Astrocyte of the spinal cord (primary cell): Measurements from ENCODE around the gene KRTAP5-6.
"Not testable (repeated sequence)": the region's sequence is repeated elsewhere in the genome, so short reads cannot be mapped to it uniquely, and the experiment has no call there.

ENCODE experiments used
- DNase-seq: peaks from one replicate; pipeline ENCODE4 v3.0.0; 2011; ENCODE audit warnings: low read depth, low spot score
- H3K4me3 ChIP-seq: 2 replicates; pipeline ENCODE4 v1.5.1; 2011; ENCODE audit warnings: low read depth, mild to moderate bottlenecking, low read length, moderate library complexity
- in situ Hi-C: cut with HindIII; loops from 2 replicates; pipeline ENCODE4 v1.10.0; 2017; ENCODE audit warnings: low sequenced_read_pairs
- TF ChIP-seq, protein P1 (sequence below): IDR thresholded peaks from 2 replicates; pipeline ENCODE4 v1.5.1; 2012; ENCODE audit warnings: low read depth, mild to moderate bottlenecking, low read length, inconsistent platforms

KRTAP5-6 gene

DNA sequence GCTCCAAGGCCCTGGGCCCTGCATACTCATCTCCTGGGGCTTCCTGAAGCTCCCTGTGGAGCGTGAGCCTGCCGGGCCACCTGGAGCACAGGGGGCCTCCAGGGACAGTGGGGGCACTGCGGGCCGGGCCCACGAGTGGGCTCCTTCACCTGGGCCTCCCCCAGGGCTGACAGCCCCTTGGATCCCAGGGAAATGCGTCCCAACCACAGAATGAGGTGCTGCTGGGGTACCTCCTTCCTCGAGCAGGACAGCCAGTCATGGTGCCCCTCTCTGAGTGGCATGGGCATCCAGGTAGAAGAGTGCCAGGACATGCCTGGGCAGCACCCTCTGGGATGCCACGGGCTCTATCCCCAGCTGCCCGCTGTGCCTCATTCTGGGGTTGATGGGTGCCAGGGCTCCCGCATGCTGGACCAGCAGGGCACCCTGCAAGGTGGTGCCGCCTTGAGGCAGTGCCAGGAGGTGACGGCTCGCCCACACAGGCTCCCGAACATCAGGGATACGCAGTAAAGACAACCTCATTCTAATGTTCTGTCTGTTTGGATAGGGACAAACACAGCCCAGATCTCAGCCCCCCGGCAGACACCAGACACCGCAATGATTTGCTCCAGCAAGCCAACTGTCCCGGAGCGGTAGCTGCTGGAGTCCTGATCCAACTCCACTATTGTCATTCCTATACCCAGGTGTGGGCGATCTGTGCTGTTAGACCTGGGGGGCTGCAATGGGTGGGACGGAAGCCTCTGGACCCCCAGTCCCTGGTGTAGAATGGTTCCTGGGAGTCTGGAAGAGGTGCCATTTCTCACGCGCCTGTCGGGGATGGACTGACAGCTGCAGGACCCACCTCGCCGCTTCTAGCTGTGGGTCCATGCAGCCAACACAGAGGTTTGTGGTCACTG is 41.6 kb upstream of the KRTAP5-6 start:
- H3K4me3 ChIP-seq = no peak overlapping the region
- in situ Hi-C loops = no loop called here
- no peak for DNase-seq
- TF ChIP-seq, protein P1, sequence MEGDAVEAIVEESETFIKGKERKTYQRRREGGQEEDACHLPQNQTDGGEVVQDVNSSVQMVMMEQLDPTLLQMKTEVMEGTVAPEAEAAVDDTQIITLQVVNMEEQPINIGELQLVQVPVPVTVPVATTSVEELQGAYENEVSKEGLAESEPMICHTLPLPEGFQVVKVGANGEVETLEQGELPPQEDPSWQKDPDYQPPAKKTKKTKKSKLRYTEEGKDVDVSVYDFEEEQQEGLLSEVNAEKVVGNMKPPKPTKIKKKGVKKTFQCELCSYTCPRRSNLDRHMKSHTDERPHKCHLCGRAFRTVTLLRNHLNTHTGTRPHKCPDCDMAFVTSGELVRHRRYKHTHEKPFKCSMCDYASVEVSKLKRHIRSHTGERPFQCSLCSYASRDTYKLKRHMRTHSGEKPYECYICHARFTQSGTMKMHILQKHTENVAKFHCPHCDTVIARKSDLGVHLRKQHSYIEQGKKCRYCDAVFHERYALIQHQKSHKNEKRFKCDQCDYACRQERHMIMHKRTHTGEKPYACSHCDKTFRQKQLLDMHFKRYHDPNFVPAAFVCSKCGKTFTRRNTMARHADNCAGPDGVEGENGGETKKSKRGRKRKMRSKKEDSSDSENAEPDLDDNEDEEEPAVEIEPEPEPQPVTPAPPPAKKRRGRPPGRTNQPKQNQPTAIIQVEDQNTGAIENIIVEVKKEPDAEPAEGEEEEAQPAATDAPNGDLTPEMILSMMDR = no peak

DNA sequence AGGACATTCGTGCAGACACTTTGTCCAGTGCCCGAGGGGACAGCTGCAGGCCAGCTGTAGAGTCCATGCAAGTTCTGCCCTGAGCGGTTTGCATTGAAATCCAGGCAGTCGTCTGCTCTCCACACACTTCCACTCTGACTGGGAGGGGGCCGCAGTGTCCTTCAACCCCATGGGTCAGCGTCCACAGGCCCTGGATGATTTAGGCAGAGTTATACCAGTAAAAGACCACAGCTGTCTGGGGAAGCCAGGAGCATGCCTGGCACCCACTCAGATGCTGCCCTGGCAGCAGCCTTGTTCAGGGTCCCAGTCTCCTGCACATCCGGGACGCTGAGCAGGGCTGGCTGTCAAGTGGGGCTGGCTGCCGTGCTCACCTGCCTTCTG is 40.9 kb upstream of the KRTAP5-6 start:
- in situ Hi-C loops = no loop called here
- no peak for DNase-seq
- TF ChIP-seq, protein P1 = no peak
- H3K4me3 ChIP-seq = no peak overlapping the region

DNA sequence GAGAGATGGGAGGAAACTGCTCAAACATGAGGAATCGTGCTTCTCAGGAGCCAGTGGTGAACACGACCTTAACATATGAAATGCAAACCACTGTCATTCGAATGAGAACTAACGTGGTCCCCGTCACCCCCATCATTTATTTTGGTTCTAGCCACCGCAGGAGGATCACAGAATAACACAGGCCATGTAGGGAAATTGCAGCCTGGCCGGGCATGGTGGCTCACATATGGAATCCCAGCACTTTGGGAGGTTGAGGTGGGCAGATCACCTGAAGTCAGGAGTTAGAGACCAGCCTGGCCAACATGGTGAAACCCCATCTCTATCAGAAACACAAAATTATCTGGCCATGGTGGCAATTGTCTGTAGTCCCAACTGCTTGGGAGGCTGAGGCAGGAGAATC is 40.3 kb upstream of the KRTAP5-6 start:
- in situ Hi-C loops = no loop called here
- TF ChIP-seq, protein P1 = no peak
- no peak for DNase-seq

DNA sequence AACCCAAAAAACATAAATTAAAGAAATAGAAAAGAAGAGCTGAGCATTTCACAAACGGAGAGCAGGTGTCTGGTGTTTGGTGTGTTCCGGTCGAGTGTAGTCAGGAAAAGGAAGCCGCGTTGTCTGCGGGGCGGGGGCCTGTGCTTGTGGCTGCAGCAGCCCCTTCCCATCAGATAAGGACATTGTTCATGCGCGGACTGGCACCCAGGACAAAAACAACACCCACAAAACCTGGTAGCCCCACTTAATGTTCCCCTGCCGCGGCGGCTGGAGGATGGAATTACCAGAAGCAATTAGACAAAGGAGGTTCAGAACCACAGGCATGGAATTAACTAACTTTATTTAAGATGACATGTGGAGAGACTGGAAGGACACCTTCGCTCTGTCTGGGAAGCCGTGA is 37.5 kb upstream of the KRTAP5-6 start:
- no peak overlapping the region for H3K4me3 ChIP-seq
- no peak for DNase-seq
- in situ Hi-C loops = no loop called here
- TF ChIP-seq, protein P1 = no peak

More for the DNA sequence above, 40.3 kb upstream of the KRTAP5-6 start:
- no peak overlapping the region for H3K4me3 ChIP-seq

DNA sequence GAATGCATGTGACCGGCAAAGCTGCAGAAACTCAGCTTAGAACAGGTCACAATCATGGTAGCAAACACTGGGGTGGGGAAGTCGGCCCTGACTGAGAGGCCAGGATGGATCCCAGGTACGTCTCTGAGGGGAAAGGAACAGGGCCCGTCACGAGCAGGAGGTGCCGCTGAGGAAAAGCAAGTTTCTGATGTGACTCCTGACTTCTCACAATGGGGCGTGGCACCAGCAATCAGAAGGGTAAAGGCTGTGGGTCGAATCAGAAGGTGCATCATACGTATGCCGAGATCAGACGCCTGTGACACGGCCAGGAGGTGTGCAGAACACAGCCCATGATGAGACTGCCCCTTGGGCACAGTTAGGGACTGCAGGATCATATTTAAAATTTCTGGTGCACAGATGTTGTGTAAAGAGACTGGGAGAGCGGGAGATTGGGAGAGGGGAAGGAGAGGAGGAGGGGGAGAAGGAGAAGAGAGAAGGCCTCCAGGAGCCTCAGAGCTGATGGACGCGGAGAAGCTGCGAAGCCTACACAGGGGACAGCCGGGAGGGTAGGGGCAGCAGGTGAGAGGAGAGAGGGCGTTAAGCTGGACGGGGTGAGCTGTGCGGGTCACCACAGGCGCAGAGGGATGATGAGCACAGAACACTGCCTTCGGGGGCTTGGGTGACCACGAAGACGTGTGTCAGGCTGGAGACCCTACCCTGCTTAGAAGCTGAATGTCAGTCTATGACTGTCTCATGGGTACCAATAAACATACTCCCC is 36.7 kb upstream of the KRTAP5-6 start:
- no peak for DNase-seq
- in situ Hi-C loops = no loop called here
- TF ChIP-seq, protein P1 = no peak
- no peak overlapping the region for H3K4me3 ChIP-seq

DNA sequence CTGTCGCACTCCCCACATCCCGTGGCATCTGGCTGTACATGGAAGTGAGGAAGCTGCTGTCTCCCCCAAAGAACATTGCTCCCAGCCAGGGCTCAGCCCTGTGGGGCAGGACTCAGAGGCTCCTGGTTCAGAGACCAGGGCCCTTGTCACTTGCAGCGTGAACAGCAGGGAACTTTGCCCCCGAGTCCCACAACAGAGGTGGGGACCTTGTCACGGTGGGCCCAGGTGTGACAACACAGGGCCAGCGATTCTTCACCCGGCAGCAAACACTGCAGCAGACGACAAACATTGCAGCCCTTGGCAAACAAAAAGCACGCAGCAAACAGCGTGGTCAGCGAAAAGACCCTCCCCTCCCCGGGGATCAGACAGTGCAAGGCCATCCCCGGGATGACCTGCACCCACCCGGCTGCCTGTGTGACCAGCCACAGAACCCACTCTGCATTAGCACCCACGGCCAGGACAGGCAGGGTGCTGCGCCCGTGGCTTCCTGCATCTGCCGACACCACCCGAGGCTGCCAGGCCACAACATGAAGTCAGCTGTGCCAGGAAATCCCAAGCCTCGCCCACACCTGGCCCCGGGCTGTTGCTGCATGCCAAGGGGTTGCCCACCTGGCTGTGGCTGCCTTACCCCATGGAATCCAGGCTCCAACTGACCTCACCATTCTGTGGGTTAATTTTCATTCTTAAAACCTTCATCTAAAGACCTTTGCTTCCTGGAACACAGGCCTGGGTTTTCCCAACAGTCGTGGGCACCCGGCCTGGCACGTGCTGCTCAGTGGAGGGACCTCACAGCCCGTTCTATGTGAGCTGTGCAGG is 35.3 kb upstream of the KRTAP5-6 start:
- DNase-seq, H3K4me3 ChIP-seq, in situ Hi-C loops: not testable (repeated sequence)

DNA sequence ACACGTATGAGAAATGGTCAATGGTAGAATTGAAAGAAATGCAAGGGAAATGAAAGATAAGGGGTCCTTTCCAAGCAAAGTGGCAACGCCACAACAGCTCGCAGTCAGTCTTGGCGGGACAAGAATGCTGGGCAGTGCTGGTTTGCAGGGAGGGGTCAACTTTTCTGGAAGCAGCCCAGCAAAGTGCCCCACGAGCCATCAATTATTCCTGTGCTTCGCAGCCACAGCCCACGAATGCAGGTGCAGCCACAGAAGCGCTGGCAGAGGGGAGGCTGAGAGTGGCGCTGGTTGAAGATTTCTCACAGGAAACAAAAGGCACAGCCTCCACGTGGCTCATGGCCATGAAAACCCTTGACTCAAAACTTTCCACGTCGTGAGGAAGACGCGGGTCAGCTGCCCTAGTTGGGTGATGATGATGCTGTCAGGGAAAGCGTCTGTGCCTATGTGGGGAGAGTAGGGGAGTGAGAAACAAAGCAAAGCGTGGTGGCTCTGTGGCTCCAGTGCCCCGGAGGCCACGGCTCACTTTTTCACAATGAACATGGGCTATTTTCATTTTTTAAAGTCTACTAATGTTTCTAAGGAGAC is 34.2 kb upstream of the KRTAP5-6 start:
- DNase-seq, H3K4me3 ChIP-seq, in situ Hi-C loops: not testable (repeated sequence)
